Stimulated activated memory B cell treated with anti-CD40 and anti-IgM and Interleukin-4, amounts not matched to agents 10 μg/mL and 1 μg/mL and 100 μg/mL, for 72 hours (primary cell): ENCODE data around the gene MRPS14.

Experiments
- ATAC-seq: fragments of 150-1000 bp; cut with Tn5 transposase; 2 replicates; pipeline ENCODE4 v1.10.0; 2021
- H3K27ac Mint-ChIP-seq: one replicate; pipeline ENCODE4 v1.8.0; 2022; ENCODE audit warnings: mild to moderate bottlenecking, mixed read lengths
- H3K27me3 Mint-ChIP-seq: one replicate; pipeline ENCODE4 v1.8.0; 2022; ENCODE audit warnings: mixed read lengths
- H3K36me3 Mint-ChIP-seq: one replicate; pipeline ENCODE4 v1.8.0; 2022; ENCODE audit warnings: mixed read lengths
- H3K4me1 Mint-ChIP-seq: one replicate; pipeline ENCODE4 v1.8.0; 2022; ENCODE audit warnings: mixed read lengths
- H3K4me3 Mint-ChIP-seq: one replicate; pipeline ENCODE4 v1.8.0; 2022; ENCODE audit warnings: mild to moderate bottlenecking, moderate library complexity, mixed read lengths
- H3K9me3 Mint-ChIP-seq: one replicate; pipeline ENCODE4 v1.8.0; 2022; ENCODE audit warnings: mixed read lengths

The MRPS14 gene

GRCh38 chr1:174976436-174977108, 46.7 kb downstream of the MRPS14 start:
- peaks cover 14% of the 10 kb centered on the region for H3K4me1 Mint-ChIP-seq
- H3K27me3 Mint-ChIP-seq: no peaks in the 10 kb centered on the region
- peaks cover 51% of the 10 kb centered on the region for H3K36me3 Mint-ChIP-seq
- ATAC-seq: no peak
- H3K9me3 Mint-ChIP-seq: peaks cover 3% of the 10 kb centered on the region
- no peak overlapping the region for H3K4me3 Mint-ChIP-seq
- peak overlapping the region; percentile 44 for H3K27ac Mint-ChIP-seq

GRCh38 chr1:174975764-174976163, 47.5 kb downstream of the MRPS14 start:
- H3K4me1 Mint-ChIP-seq: peaks cover 18% of the 10 kb centered on the region
- peaks cover 49% of the 10 kb centered on the region for H3K36me3 Mint-ChIP-seq
- H3K4me3 Mint-ChIP-seq: no peak overlapping the region
- H3K27me3 Mint-ChIP-seq: no peaks in the 10 kb centered on the region
- ATAC-seq: no peak
- H3K27ac Mint-ChIP-seq: peak overlapping the region; percentile 37
- peaks cover 3% of the 10 kb centered on the region for H3K9me3 Mint-ChIP-seq

- Mint-ChIP-seq H3K9me3 (no peaks in the 10 kb centered on the region), H3K27me3 (no peaks in the 10 kb centered on the region), H3K36me3 (peaks cover 47% of the 10 kb centered on the region), H3K4me1 (peaks cover 17% of the 10 kb centered on the region), H3K27ac (peak overlapping the region; percentile 55), H3K4me3 (no peak overlapping the region)
- no peak for ATAC-seq
Observed at GRCh38 chr1:174974711-174975119, 48.5 kb downstream of the MRPS14 start.

- Mint-ChIP-seq H3K36me3 (peaks cover 43% of the 10 kb centered on the region), H3K4me3 (no peak overlapping the region), H3K9me3 (no peaks in the 10 kb centered on the region), H3K27me3 (no peaks in the 10 kb centered on the region), H3K27ac (peak overlapping the region; percentile 73), H3K4me1 (peaks cover 36% of the 10 kb centered on the region)
- ATAC-seq: no peak
Observed at GRCh38 chr1:174971902-174972301, 51.3 kb downstream of the MRPS14 start.

DNA sequence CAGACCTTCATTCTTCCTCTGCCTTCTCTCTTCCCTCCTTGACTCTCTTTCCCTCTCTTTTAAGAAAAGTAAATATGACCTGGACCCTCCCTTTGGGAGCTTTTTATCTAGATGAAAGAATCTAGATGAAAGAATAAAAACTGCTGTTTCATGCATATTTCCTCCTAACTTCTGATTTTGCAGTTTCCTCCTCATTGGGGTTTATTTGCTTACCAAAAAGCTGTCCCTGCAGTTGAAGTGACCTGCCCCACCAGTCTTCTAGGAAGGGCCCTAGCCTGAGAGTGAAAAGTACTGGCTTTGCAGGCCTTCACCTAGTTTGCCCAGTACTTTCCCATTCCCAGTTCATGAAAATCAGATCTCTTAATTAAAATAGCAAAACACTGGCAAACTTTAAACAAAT, 51.8 kb downstream of the MRPS14 start:
- no peaks in the 10 kb centered on the region for H3K27me3 Mint-ChIP-seq
- peak overlapping the region; percentile 73 for H3K27ac Mint-ChIP-seq
- H3K9me3 Mint-ChIP-seq: no peaks in the 10 kb centered on the region
- H3K36me3 Mint-ChIP-seq: peaks cover 42% of the 10 kb centered on the region
- ATAC-seq: no peak
- H3K4me3 Mint-ChIP-seq: no peak overlapping the region
- peaks cover 39% of the 10 kb centered on the region for H3K4me1 Mint-ChIP-seq

DNA sequence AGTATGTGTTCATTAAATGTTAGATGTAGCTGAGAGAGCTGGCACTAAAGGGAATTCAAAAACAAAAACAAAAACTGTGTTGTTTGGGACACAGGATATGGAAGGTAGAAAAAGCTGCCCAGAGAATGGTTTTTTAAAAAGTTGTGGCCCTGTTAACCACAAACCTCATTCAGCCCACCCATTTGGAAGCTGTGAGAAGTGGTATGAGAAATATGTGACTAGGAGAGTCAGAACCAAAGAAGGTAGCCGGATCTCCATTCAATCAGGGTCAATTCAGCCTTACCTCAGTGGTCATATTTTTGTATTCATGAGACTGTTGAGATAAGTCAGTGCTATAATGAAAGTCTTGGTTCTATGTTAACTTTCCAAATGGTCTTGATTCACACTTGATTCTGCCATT, 53.2 kb downstream of the MRPS14 start:
- H3K36me3 Mint-ChIP-seq: peaks cover 28% of the 10 kb centered on the region
- H3K27me3 Mint-ChIP-seq: no peaks in the 10 kb centered on the region
- H3K4me3 Mint-ChIP-seq: no peak overlapping the region
- peaks cover 52% of the 10 kb centered on the region for H3K4me1 Mint-ChIP-seq
- H3K27ac Mint-ChIP-seq: peak overlapping the region; percentile 73
- H3K9me3 Mint-ChIP-seq: no peaks in the 10 kb centered on the region
- peak; percentile 51 for ATAC-seq

GRCh38 chr1:174968750-174969244, 54.4 kb downstream of the MRPS14 start:
- ATAC-seq: peak; percentile 85
- no peaks in the 10 kb centered on the region for H3K27me3 Mint-ChIP-seq
- H3K27ac Mint-ChIP-seq: peak overlapping the region; percentile 73
- H3K4me3 Mint-ChIP-seq: peak overlapping the region; percentile 42
- H3K36me3 Mint-ChIP-seq: peaks cover 17% of the 10 kb centered on the region
- no peaks in the 10 kb centered on the region for H3K9me3 Mint-ChIP-seq
- H3K4me1 Mint-ChIP-seq: peaks cover 64% of the 10 kb centered on the region

GRCh38 chr1:174967845-174968705, 55.1 kb downstream of the MRPS14 start:
- peak overlapping the region; percentile 73 for H3K27ac Mint-ChIP-seq
- no peaks in the 10 kb centered on the region for H3K27me3 Mint-ChIP-seq
- peak overlapping the region; percentile 42 for H3K4me3 Mint-ChIP-seq
- ATAC-seq: no peak
- peaks cover 67% of the 10 kb centered on the region for H3K4me1 Mint-ChIP-seq
- H3K9me3 Mint-ChIP-seq: no peaks in the 10 kb centered on the region
- peaks cover 13% of the 10 kb centered on the region for H3K36me3 Mint-ChIP-seq

GRCh38 chr1:174966008-174966572, 57.1 kb downstream of the MRPS14 start:
- Mint-ChIP-seq H3K9me3 (no peaks in the 10 kb centered on the region), H3K27me3 (no peaks in the 10 kb centered on the region), H3K36me3 (peaks cover 7% of the 10 kb centered on the region), H3K27ac (peak overlapping the region; percentile 73), H3K4me3 (peak overlapping the region; percentile 73), H3K4me1 (peaks cover 56% of the 10 kb centered on the region)
- no peak for ATAC-seq

- H3K4me3 Mint-ChIP-seq: peak overlapping the region; percentile 73
- no peaks in the 10 kb centered on the region for H3K27me3 Mint-ChIP-seq
- H3K4me1 Mint-ChIP-seq: peaks cover 56% of the 10 kb centered on the region
- no peak for ATAC-seq
- H3K9me3 Mint-ChIP-seq: no peaks in the 10 kb centered on the region
- peak overlapping the region; percentile 73 for H3K27ac Mint-ChIP-seq
- H3K36me3 Mint-ChIP-seq: peaks cover 7% of the 10 kb centered on the region
Observed at GRCh38 chr1:174965362-174966007, 57.7 kb downstream of the MRPS14 start.

GRCh38 chr1:174964972-174965361, 58.3 kb downstream of the MRPS14 start:
- H3K36me3 Mint-ChIP-seq: peaks cover 4% of the 10 kb centered on the region
- no peaks in the 10 kb centered on the region for H3K27me3 Mint-ChIP-seq
- peak overlapping the region; percentile 73 for H3K27ac Mint-ChIP-seq
- H3K9me3 Mint-ChIP-seq: no peaks in the 10 kb centered on the region
- H3K4me3 Mint-ChIP-seq: peak overlapping the region; percentile 73
- H3K4me1 Mint-ChIP-seq: peaks cover 52% of the 10 kb centered on the region
- peak; percentile 15 for ATAC-seq

- peaks cover 47% of the 10 kb centered on the region for H3K4me1 Mint-ChIP-seq
- no peaks in the 10 kb centered on the region for H3K9me3 Mint-ChIP-seq
- peak; percentile 88 for ATAC-seq
- no peaks in the 10 kb centered on the region for H3K36me3 Mint-ChIP-seq
- peak overlapping the region; percentile 73 for H3K4me3 Mint-ChIP-seq
- H3K27ac Mint-ChIP-seq: peak overlapping the region; percentile 73
- H3K27me3 Mint-ChIP-seq: no peaks in the 10 kb centered on the region
Observed at GRCh38 chr1:174964261-174964971, 58.8 kb downstream of the MRPS14 start.

DNA sequence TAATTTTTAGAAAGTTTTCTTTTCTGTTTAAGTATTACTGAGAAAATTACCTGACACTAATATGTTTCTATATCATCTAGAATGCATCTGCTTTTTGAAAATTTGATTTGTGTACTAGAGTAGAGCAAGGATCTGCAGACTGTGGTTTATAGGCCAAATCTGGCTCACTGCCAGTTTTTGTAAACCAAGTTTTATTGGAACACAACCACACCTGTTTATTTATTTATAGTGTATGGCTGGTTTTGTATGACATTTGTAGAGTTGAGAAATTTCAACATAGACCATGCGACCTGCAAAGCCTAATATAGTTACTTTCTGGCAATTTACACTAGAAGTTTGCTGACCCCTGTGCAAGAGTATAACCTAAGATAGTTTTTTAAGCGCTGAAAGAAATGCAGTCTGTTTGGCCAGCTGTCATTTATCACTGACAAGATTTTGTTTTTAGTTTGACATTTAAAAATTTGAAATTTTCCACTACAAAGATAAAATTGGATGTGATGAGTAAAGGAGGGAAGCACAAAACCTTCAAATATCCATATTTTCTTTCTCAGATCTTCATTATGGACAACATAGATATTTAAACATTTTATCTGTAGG, 59.6 kb downstream of the MRPS14 start:
- ATAC-seq: no peak
- Mint-ChIP-seq H3K36me3 (peaks cover under 1% of the 10 kb centered on the region), H3K27me3 (no peaks in the 10 kb centered on the region), H3K9me3 (no peaks in the 10 kb centered on the region), H3K4me1 (peaks cover 39% of the 10 kb centered on the region), H3K27ac (peak overlapping the region; percentile 73), H3K4me3 (no peak overlapping the region)
